T-cell (primary cell): Measurements from ENCODE around the gene TNFAIP2. TPM values are rescaled to one million over a fixed set of nuclear protein-coding genes. Genes with fewer than 3 reads are reported as not detected.

Experiments used
- ATAC-seq, 4 experiments: fragments of 200-7000 bp in 3 of 4; fragments of 150-1000 bp in 1 of 4; cut with Tn5 transposase; replicated peaks in 1 of 4; 1 replicate in 3 of 4; 2 replicates in 1 of 4; pipeline ENCODE4 v1.10.0; 2021; ENCODE audit warnings: moderate library complexity in 3 of 4, mild to moderate bottlenecking in 2 of 4, moderate number of reproducible peaks in 1 of 4
- CTCF ChIA-PET, 2 donors: fragments of 300-600 bp; sonication (Branson Sonifier 250); formaldehyde crosslinking; loops; one replicate each; lab custom pipeline; 2022; ENCODE audit warnings: antibody characterized with exemption in 2 of 2; lab: Charles Lee
- POLR2A ChIA-PET, 2 donors: fragments of 300-600 bp; sonication (Branson Sonifier 250); formaldehyde crosslinking; loops; one replicate each; lab custom pipeline; 2022; ENCODE audit warnings: antibody characterized with exemption in 2 of 2; lab: Charles Lee
- DNase-seq, 35 experiments: peaks; one replicate each; pipeline versions ENCODE4 v3.0.0 to v3.0.0-alpha.2; 2013 to 2023
- H3K27ac ChIP-seq: one replicate; pipeline ENCODE4 v1.5.1; 2013; ENCODE audit warnings: low read length
- H3K27me3 ChIP-seq, 2 experiments: replicated peaks in 1 of 2; 1 replicate in 1 of 2; 2 replicates in 1 of 2; pipeline versions ENCODE4 v1.6.1 to v1.7.0; 2013; ENCODE audit warnings: low read length in 1 of 2, mixed read lengths in 1 of 2; ENCODE audit not compliant: control insufficient read depth in 2 of 2, insufficient read depth in 2 of 2; ENCODE audit errors: extremely low read depth in 1 of 2
- H3K36me3 ChIP-seq, 2 donors: 1 replicate in 1 of 2; 2 replicates in 1 of 2; pipeline versions ENCODE4 v1.6.1 to v1.7.0; 2013; ENCODE audit warnings: low read length in 1 of 2; ENCODE audit not compliant: control insufficient read depth in 2 of 2, insufficient read depth in 1 of 2; ENCODE audit errors: extremely low read depth in 1 of 2
- H3K4me1 ChIP-seq, 2 experiments: 1 replicate in 1 of 2; 2 replicates in 1 of 2; pipeline versions ENCODE4 v1.6.1 to v1.7.0; 2013; ENCODE audit warnings: low read length in 2 of 2, mixed read lengths in 1 of 2; ENCODE audit not compliant: insufficient read depth in 2 of 2, control insufficient read depth in 1 of 2; ENCODE audit errors: extremely low read depth in 1 of 2
- H3K4me3 ChIP-seq, 2 donors: 1 replicate in 1 of 2; 2 replicates in 1 of 2; pipeline versions ENCODE4 v1.5.1 to v1.7.0; 2013; ENCODE audit warnings: mild to moderate bottlenecking in 2 of 2, low read length in 1 of 2, moderate library complexity in 1 of 2; ENCODE audit not compliant: control insufficient read depth in 1 of 2; ENCODE audit errors: extremely low read depth in 1 of 2
- H3K9me3 ChIP-seq: 2 replicates; pipeline ENCODE4 v1.7.0; 2013
- H3K27ac Mint-ChIP-seq, 2 donors: one replicate each; pipeline ENCODE4 v1.8.0; 2020 to 2021; ENCODE audit warnings: mild to moderate bottlenecking in 2 of 2, mixed read lengths in 2 of 2
- H3K27me3 Mint-ChIP-seq, 2 donors: one replicate each; pipeline ENCODE4 v1.8.0; 2021 to 2022; ENCODE audit warnings: mixed read lengths in 2 of 2
- H3K36me3 Mint-ChIP-seq: one replicate; pipeline ENCODE4 v1.8.0; 2021; ENCODE audit warnings: mixed read lengths
- H3K4me1 Mint-ChIP-seq, 3 donors: one replicate each; pipeline ENCODE4 v1.8.0; 2020 to 2022; ENCODE audit warnings: mixed read lengths in 3 of 3, mild to moderate bottlenecking in 1 of 3
- H3K4me3 Mint-ChIP-seq, 3 donors: one replicate each; pipeline ENCODE4 v1.8.0; 2020 to 2022; ENCODE audit warnings: mild to moderate bottlenecking in 3 of 3, mixed read lengths in 3 of 3, moderate library complexity in 3 of 3
- H3K9me3 Mint-ChIP-seq, 3 donors: one replicate each; pipeline ENCODE4 v1.8.0; 2020 to 2022; ENCODE audit warnings: mixed read lengths in 3 of 3
- WGBS: methylation state at CpG from one replicate; pipeline ENCODE4 v1.1.5; 2013; ENCODE audit warnings: missing lambda C conversion rate; ENCODE audit not compliant: insufficient coverage; 5-methylcytosine and 5-hydroxymethylcytosine counted together
- total RNA-seq, 35 experiments: library from RNA in 6 of 35; stranded (reverse) in 6 of 35; fragments of 120-200 nt in 1 of 35; gene quantifications; one replicate each; pipeline versions ENCODE4 v1.2.1 to v1.2.4 and lab custom pipeline; 2013 to 2026

TNFAIP2 gene
- total RNA-seq, 5 donors from 2014 or later (not counting 1 experiment from before 2014, with no cell fraction given): 0.93 to 2.1 (median 1.0) TPM

DNA sequence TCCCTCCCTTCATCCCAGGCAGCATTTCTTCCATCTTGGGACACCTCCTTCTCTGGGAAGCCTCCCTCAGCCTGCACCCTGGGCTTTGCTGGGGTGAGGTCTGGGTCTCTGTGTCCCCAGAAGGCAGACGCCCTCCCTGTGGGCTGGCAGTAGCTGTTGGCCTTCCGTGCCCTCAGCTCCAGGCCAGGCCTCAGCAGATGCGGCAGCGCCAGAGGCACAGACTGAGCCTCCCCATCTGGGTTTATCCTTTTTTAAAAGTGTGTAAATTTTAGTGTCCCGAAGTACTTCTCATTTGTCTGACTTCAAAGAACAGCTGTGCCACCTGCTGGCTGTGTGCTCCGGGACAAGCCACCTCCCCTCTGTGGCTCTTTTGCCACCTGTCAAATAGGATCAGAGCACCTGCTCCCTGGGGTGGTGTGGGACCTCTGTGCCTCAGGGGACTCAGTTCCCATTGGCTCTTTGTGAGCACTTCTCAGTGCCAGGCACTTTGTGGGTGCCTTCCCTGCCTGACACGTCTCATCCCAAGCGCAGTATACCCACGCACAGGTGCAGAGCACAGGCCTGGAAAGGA lies 17.6 kb upstream of the TNFAIP2 start:
- Mint-ChIP-seq H3K9me3 (no peaks in the 10 kb centered on the region), H3K4me1 (peaks cover 11 to 17% (median 12%) of the 10 kb centered on the region in 3 donors), H3K27ac (no peak overlapping the region), H3K36me3 (no peaks in the 10 kb centered on the region), H3K4me3 (peak overlapping the region in 1 of 3 donors; percentile 19), H3K27me3 (peaks cover 27 to 47% of the 10 kb centered on the region in 2 donors)
- WGBS: 23% methylated on average over 6 of the region's 9 CpGs
- no peak overlapping the region for H3K4me3 ChIP-seq
- peaks cover 0 to 87% of the 10 kb centered on the region in 2 experiments for H3K27me3 ChIP-seq
- H3K36me3 ChIP-seq: no peaks in the 10 kb centered on the region
- DNase-seq (peak in 3 of 35 experiments; percentile 20 to 33 (median 29)), ATAC-seq (peak in 1 of 4 experiments; percentile 31)
- H3K4me1 ChIP-seq: peaks cover 0 to 14% of the 10 kb centered on the region in 2 experiments
- ChIA-PET POLR2A (no interaction called here), CTCF (interaction anchor here in 1 of 2 donors (1.2 to 1.7 kb wide), 4 partner anchors 10 to 411 kb away, joined by 3 to 12 read pairs (median 8); no protein-coding TSS in a partner anchor)
- no peak overlapping the region for H3K27ac ChIP-seq
- H3K9me3 ChIP-seq: no peaks in the 10 kb centered on the region

DNA sequence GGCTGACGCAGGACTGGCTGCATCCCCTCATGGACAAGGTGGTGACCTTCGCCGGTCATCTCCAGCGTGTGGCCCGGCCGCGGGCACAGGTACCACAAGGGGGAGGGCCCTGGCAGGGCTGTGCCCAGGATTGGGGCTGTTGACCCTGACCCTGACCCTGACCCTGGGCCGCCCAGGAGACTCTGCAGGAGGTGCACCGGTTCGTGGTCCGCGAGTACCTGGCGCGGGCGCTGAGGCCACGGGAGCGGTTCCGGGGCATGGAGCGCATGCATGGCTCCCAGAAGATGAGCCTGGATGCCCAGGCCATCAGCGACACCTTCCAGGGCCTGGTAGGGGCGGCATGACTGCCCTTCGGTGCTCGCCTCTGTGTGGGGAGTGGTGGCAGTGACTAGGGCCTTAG lies 15.8 kb upstream of the TNFAIP2 start:
- H3K27ac Mint-ChIP-seq: no peak overlapping the region
- no peak overlapping the region for H3K27ac ChIP-seq
- H3K4me1 ChIP-seq: peaks cover 0 to 14% of the 10 kb centered on the region in 2 experiments
- H3K9me3 ChIP-seq: no peaks in the 10 kb centered on the region
- H3K9me3 Mint-ChIP-seq: no peaks in the 10 kb centered on the region
- ATAC-seq: no peak
- no peak for DNase-seq
- ChIA-PET CTCF (no interaction called here), POLR2A (no interaction called here)
- no peak overlapping the region for H3K4me3 ChIP-seq
- H3K4me3 Mint-ChIP-seq: no peak overlapping the region
- 93% methylated on average over 20 of the region's 23 CpGs for WGBS
- H3K4me1 Mint-ChIP-seq: peaks cover 10 to 15% (median 11%) of the 10 kb centered on the region in 3 donors
- peaks cover 0 to 87% of the 10 kb centered on the region in 2 experiments for H3K27me3 ChIP-seq
- H3K27me3 Mint-ChIP-seq: peaks cover 16 to 42% of the 10 kb centered on the region in 2 donors
- no peaks in the 10 kb centered on the region for H3K36me3 ChIP-seq
- no peaks in the 10 kb centered on the region for H3K36me3 Mint-ChIP-seq

DNA sequence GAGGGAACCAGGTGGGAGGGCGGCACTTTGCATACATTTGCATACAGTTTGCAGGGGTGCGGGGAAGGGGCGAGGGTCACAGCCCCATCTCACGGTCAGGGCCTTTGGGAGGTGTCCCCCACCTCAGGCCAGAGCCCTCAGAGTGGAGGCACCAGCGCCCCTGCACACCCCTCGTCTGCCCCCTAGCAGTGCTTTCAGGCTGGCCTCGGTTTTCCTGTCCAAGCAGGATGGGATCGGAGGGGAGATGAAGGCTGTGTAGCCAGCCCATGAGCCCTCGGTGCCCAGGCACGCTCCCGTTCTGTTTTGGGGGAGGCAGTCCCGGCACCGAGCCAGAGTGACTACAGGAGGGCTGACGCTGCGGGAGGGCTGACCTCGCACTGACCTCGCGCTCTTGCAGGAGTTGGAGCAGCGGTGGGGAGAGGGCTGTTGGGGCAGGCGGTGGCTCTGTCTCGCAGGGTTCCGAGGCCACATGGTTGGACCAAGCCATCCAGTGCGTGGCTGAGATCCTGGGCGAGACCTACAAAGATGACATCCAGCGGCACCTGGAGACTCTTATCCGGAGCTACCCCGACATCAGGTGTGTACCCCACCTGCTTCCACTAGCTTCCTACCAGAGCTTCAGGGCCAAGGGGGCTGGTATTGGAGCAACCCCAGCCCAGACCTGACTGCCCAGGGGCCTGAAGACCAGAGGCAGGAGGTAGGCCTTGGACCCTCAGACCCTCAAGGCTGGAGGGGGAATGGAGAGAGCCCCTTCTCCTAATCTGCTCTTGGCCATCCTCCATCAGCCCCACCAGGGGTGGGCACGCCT lies 15.1 kb upstream of the TNFAIP2 start:
- no peaks in the 10 kb centered on the region for H3K9me3 Mint-ChIP-seq
- H3K27me3 Mint-ChIP-seq: peaks cover 15 to 35% of the 10 kb centered on the region in 2 donors
- Histone ChIP-seq H3K4me1 (peaks cover 0 to 14% of the 10 kb centered on the region in 2 experiments), H3K27ac (no peak overlapping the region), H3K36me3 (no peaks in the 10 kb centered on the region), H3K27me3 (peaks cover 0 to 80% of the 10 kb centered on the region in 2 experiments), H3K4me3 (no peak overlapping the region), H3K9me3 (no peaks in the 10 kb centered on the region)
- POLR2A ChIA-PET: no interaction called here
- ATAC-seq: no peak
- peaks cover 10 to 15% (median 11%) of the 10 kb centered on the region in 3 donors for H3K4me1 Mint-ChIP-seq
- CTCF ChIA-PET: no interaction called here
- H3K4me3 Mint-ChIP-seq: no peak overlapping the region
- no peaks in the 10 kb centered on the region for H3K36me3 Mint-ChIP-seq
- H3K27ac Mint-ChIP-seq: no peak overlapping the region
- no peak for DNase-seq
- 90% methylated on average over 23 of the region's 28 CpGs for WGBS

DNA sequence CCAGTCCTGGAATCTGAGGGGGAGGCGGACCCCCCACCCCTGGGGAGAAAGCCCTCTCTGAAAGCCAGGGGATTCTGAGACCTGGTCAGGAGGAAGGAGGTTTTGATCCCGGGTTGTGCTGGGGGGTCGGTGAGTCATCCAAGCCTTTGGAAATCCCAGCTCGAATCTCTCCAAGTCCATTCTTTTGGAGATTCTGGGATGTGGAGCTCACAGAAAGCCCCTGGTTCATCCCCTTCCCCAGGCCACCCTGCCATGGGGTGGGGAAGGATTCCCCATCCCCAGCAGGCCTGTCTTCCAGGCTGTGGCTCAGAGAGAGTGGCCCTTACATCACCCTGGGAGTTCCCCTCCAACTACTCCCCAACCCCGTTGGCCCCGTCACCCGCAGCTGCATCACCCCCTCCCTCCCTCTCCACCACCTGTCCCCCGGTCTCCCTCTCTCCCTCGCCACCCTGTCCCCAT lies 14.5 kb upstream of the TNFAIP2 start:
- CTCF ChIA-PET: no interaction called here
- Histone ChIP-seq H3K27ac (no peak overlapping the region), H3K4me1 (peaks cover 0 to 14% of the 10 kb centered on the region in 2 experiments), H3K27me3 (peaks cover 0 to 73% of the 10 kb centered on the region in 2 experiments), H3K9me3 (no peaks in the 10 kb centered on the region), H3K4me3 (no peak overlapping the region), H3K36me3 (no peaks in the 10 kb centered on the region)
- no peaks in the 10 kb centered on the region for H3K9me3 Mint-ChIP-seq
- no peaks in the 10 kb centered on the region for H3K36me3 Mint-ChIP-seq
- DNase-seq (peak in 1 of 35 experiments; percentile 26), ATAC-seq (no peak)
- H3K27ac Mint-ChIP-seq: no peak overlapping the region
- POLR2A ChIA-PET: no interaction called here
- H3K4me1 Mint-ChIP-seq: peaks cover 7 to 12% (median 11%) of the 10 kb centered on the region in 3 donors
- WGBS: no CpG with 5 or more reads among the region's 9 CpGs
- H3K27me3 Mint-ChIP-seq: peaks cover 10 to 29% of the 10 kb centered on the region in 2 donors
- H3K4me3 Mint-ChIP-seq: no peak overlapping the region

DNA sequence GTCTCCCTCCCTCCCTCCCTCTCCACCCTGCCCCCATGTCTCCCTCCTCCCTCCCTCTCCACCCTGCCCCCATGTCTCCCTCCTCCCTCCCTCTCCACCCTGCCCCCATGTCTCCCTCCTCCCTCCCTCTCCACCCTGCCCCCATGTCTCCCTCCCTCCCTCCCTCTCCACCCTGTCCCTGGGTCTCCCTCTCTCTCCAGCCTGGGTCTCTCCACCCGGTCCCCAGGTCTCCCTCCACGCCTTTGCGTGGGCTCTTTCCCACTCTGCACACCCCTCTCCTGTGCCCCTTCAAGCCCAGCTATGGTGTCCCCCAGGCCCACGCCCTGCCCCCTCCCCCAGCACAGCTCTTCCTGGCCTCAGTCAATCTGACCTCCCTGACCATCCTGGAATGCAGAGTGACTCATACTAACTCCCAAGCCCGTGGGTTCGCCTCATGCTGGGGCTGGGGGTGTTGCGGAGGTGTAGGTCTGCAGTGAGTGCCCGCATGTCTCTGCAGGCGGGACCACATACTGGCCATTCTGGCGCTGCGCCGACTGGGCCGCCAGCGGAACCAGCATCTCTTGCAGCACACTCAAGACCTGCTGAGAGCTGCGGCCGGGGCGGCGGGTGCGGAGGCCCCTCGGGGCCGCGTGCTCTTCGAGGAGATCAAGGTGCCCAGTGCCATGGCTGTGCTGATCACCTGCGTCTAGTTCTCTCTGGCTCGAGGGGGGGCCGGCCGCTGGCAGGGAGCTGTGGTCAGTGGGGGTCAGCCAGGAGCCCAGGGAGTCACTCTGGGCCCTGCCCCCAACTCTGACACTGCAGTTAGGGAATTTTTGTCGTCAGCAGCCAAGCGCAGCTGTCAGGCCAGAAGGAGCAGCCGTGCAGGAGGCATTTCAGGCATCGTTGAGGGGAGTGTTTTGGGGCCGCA lies 13.5 kb upstream of the TNFAIP2 start:
- no peaks in the 10 kb centered on the region for H3K9me3 ChIP-seq
- peaks cover 0 to 8% of the 10 kb centered on the region in 2 experiments for H3K4me1 ChIP-seq
- H3K27ac ChIP-seq: no peak overlapping the region
- ChIA-PET POLR2A (no interaction called here), CTCF (interaction anchor here (0.6 kb wide), 2 partner anchors 9 to 941 kb away, joined by 3 to 6 read pairs; no protein-coding TSS in a partner anchor)
- H3K4me3 Mint-ChIP-seq: no peak overlapping the region
- H3K36me3 ChIP-seq: no peaks in the 10 kb centered on the region
- DNase-seq (no peak), ATAC-seq (no peak)
- H3K36me3 Mint-ChIP-seq: no peaks in the 10 kb centered on the region
- peaks cover 0 to 64% of the 10 kb centered on the region in 2 experiments for H3K27me3 ChIP-seq
- 74% methylated on average over 27 of the region's 32 CpGs for WGBS
- no peak overlapping the region for H3K4me3 ChIP-seq
- peaks cover 5 to 13% (median 12%) of the 10 kb centered on the region in 3 donors for H3K4me1 Mint-ChIP-seq
- no peak overlapping the region for H3K27ac Mint-ChIP-seq
- H3K9me3 Mint-ChIP-seq: no peaks in the 10 kb centered on the region
- peaks cover 9 to 27% of the 10 kb centered on the region in 2 donors for H3K27me3 Mint-ChIP-seq
